Spleen (tissue), 11 donors: ENCODE results near the gene RASSF7. TPM values are rescaled to one million over a fixed set of nuclear protein-coding genes. Genes with fewer than 3 reads are reported as not detected.

ENCODE experiments used
- DNase-seq: peaks from one replicate; pipeline ENCODE4 v3.0.0-alpha.2; 2020
- H3K27ac ChIP-seq, 8 donors: fragments of 200-600 bp; sonication (generic) in 7 of 8; 1 replicate in 4 of 8; 2 replicates in 4 of 8; pipeline versions ENCODE4 v1.5.0 to v1.8.0; 2016 to 2021; ENCODE audit warnings: inconsistent platforms in 4 of 8, mild to moderate bottlenecking in 4 of 8, moderate library complexity in 1 of 8
- H3K27me3 ChIP-seq, 7 donors: fragments of 200-600 bp; sonication (generic) in 6 of 7; replicated peaks in 1 of 7; 1 replicate in 4 of 7; 2 replicates in 3 of 7; pipeline versions ENCODE4 v1.5.0 to v1.8.0; 2016 to 2021; ENCODE audit warnings: inconsistent platforms in 3 of 7, mild to moderate bottlenecking in 1 of 7
- H3K36me3 ChIP-seq, 6 donors: fragments of 200-600 bp; sonication (generic) in 5 of 6; 1 replicate in 4 of 6; 2 replicates in 2 of 6; pipeline versions ENCODE4 v1.5.0 to v1.8.0; 2016 to 2021; ENCODE audit warnings: inconsistent platforms in 2 of 6
- H3K4me1 ChIP-seq, 6 donors: fragments of 200-600 bp; sonication (generic) in 5 of 6; 1 replicate in 3 of 6; 2 replicates in 3 of 6; pipeline versions ENCODE4 v1.5.0 to v1.8.0; 2016 to 2021; ENCODE audit warnings: inconsistent platforms in 3 of 6
- H3K4me3 ChIP-seq, 8 donors: fragments of 200-600 bp; sonication (generic) in 7 of 8; 1 replicate in 4 of 8; 2 replicates in 4 of 8; pipeline versions ENCODE4 v1.5.0 to v1.8.0; 2016 to 2021; ENCODE audit warnings: inconsistent platforms in 4 of 8, mild to moderate bottlenecking in 4 of 8, moderate library complexity in 2 of 8
- H3K9me3 ChIP-seq, 8 donors: fragments of 200-600 bp; sonication (generic) in 7 of 8; 1 replicate in 4 of 8; 2 replicates in 4 of 8; pipeline versions ENCODE4 v1.5.0 to v1.8.0; 2016 to 2021; ENCODE audit warnings: inconsistent platforms in 4 of 8
- POLR2A ChIP-seq, 3 donors: fragments of 450-650 bp; IDR thresholded peaks; one replicate each; pipeline ENCODE4 v1.5.1; 2017; ENCODE audit warnings: antibody characterized with exemption in 3 of 3, mild to moderate bottlenecking in 1 of 3
- POLR2AphosphoS5 ChIP-seq, 3 donors: sonication (generic); formaldehyde crosslinking; IDR thresholded peaks; one replicate each; pipeline ENCODE4 v1.5.1; 2017; ENCODE audit warnings: antibody characterized with exemption in 3 of 3
- WGBS, 5 donors: extraction: QIAGEN DNeasy Blood & Tissue Kit in 3 of 5; methylation state at CpG; one replicate each; pipeline versions ENCODE4 v1.1.5 to v1.1.7; 2013 to 2018; 5-methylcytosine and 5-hydroxymethylcytosine counted together
- intact Hi-C: fragments of 100-400 bp; cut with DNase I; formaldehyde crosslinking; loops from one replicate; pipeline ENCODE4 v1.15.0; 2023; ENCODE audit warnings: low total_unique reads
- polyA plus RNA-seq, 3 donors: library from polyadenylated mRNA; stranded (reverse); fragments of 200-250 nt; gene quantifications; one replicate each; pipeline ENCODE4 v1.2.1, GENCODE V29; 2013
- total RNA-seq, 7 donors: library from RNA; depleted of rRNA in 3 of 7; stranded (reverse); fragments of >200 nt in 3 of 7; fragmentation: NEBNext Ultra II Directional in 4 of 7; extraction: Animal tissue kit (Norgen Biotek cat#: 25700) in 4 of 7; gene quantifications; one replicate each; pipeline versions ENCODE4 v1.1.0 to v1.2.1, GENCODE V29; 2016 to 2021
- TF ChIP-seq, protein P1 (sequence below), 11 experiments: fragments of 200-600 bp in 7 of 11; fragments of 450-650 bp in 4 of 11; sonication (generic) in 4 of 11; IDR thresholded peaks in 8 of 11; conservative IDR thresholded peaks in 3 of 11; 1 replicate in 7 of 11; 2 replicates in 4 of 11; pipeline versions ENCODE4 v1.4.0 to v1.8.0; 2016 to 2021; ENCODE audit warnings: antibody characterized with exemption in 11 of 11, inconsistent platforms in 4 of 11, mild to moderate bottlenecking in 1 of 11
- donor health status: healthy with polysubstance abuse.
- donor health status: DM: no; HTN: no; CAD: no; lungs with moderate emphysema.
- donor health status: DM: no; HTN: no; CAD: no.
- donor health status: Bipolar disorder and iron deficiency.
- donor health status: healthy.
- donor health status: DM: no; HTN: no; CAD: no.
- donor health status: DM: yes; HTN: yes; CAD: no.

Gene RASSF7
- total and polyA plus RNA-seq, 10 donors: 8.3 to 39.6 (median 26.6) TPM

GRCh38 chr11:555780-556661, 4.7 kb upstream of the RASSF7 start:
- peaks cover 2 to 73% (median 37%) of the 10 kb centered on the region in 7 donors for H3K27me3 ChIP-seq
- intact Hi-C loops: loop anchor here (10.0 kb wide), 1 partner anchor 169 kb away; no protein-coding TSS in a partner anchor
- peaks cover 0 to 4% (median 0%) of the 10 kb centered on the region in 6 donors for H3K36me3 ChIP-seq
- DNase-seq: no peak
- H3K4me3 ChIP-seq: peak overlapping the region; percentile 20 to 73 (median 42)
- no peaks in the 10 kb centered on the region for H3K9me3 ChIP-seq
- peaks cover 10 to 55% (median 37%) of the 10 kb centered on the region in 6 donors for H3K4me1 ChIP-seq
- TF ChIP-seq POLR2AphosphoS5 (IDR thresholded peaks at IDR 0.05) (peak in 1 of 3 donors; percentile 29), POLR2A (IDR thresholded peaks at IDR 0.05) (no peak)
- TF ChIP-seq, protein P1, sequence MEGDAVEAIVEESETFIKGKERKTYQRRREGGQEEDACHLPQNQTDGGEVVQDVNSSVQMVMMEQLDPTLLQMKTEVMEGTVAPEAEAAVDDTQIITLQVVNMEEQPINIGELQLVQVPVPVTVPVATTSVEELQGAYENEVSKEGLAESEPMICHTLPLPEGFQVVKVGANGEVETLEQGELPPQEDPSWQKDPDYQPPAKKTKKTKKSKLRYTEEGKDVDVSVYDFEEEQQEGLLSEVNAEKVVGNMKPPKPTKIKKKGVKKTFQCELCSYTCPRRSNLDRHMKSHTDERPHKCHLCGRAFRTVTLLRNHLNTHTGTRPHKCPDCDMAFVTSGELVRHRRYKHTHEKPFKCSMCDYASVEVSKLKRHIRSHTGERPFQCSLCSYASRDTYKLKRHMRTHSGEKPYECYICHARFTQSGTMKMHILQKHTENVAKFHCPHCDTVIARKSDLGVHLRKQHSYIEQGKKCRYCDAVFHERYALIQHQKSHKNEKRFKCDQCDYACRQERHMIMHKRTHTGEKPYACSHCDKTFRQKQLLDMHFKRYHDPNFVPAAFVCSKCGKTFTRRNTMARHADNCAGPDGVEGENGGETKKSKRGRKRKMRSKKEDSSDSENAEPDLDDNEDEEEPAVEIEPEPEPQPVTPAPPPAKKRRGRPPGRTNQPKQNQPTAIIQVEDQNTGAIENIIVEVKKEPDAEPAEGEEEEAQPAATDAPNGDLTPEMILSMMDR (IDR thresholded peaks at IDR 0.05 in 8 of 11, conservative IDR thresholded peaks at IDR 0.05 in 3 of 11): no peak
- H3K27ac ChIP-seq: peak overlapping the region in 3 of 8 donors; percentile 1 to 48 (median 31)
- 1 to 6% (median 3%) methylated on average over 24 to 104 of the region's 104 CpGs for WGBS, 5 donors

GRCh38 chr11:556662-557256, 4.0 kb upstream of the RASSF7 start:
- peaks cover 2 to 73% (median 37%) of the 10 kb centered on the region in 7 donors for H3K27me3 ChIP-seq
- H3K36me3 ChIP-seq: no peaks in the 10 kb centered on the region
- intact Hi-C loops: loop anchor here (10.0 kb wide), 1 partner anchor 168 kb away; no protein-coding TSS in a partner anchor
- TF ChIP-seq POLR2A (IDR thresholded peaks at IDR 0.05) (no peak), POLR2AphosphoS5 (IDR thresholded peaks at IDR 0.05) (peak in 1 of 3 donors; percentile 15)
- DNase-seq: no peak
- H3K4me3 ChIP-seq: peak overlapping the region in 1 of 8 donors; percentile 73
- H3K9me3 ChIP-seq: no peaks in the 10 kb centered on the region
- 66 to 91% (median 73%) methylated on average over 15 to 22 of the region's 22 CpGs for WGBS, 5 donors
- peaks cover 14 to 60% (median 45%) of the 10 kb centered on the region in 6 donors for H3K4me1 ChIP-seq
- H3K27ac ChIP-seq: peak overlapping the region in 1 of 8 donors; percentile 31

- peaks cover 2 to 71% (median 37%) of the 10 kb centered on the region in 7 donors for H3K27me3 ChIP-seq
- TF ChIP-seq, protein P1 (IDR thresholded peaks at IDR 0.05 in 8 of 11, conservative IDR thresholded peaks at IDR 0.05 in 3 of 11): no peak
- TF ChIP-seq POLR2A (IDR thresholded peaks at IDR 0.05) (no peak), POLR2AphosphoS5 (IDR thresholded peaks at IDR 0.05) (no peak)
- peaks cover 0 to 5% (median 0%) of the 10 kb centered on the region in 6 donors for H3K36me3 ChIP-seq
- WGBS, 5 donors: 82 to 93% (median 87%) methylated on average over 18 to 24 of the region's 24 CpGs
- H3K27ac ChIP-seq: no peak overlapping the region
- peaks cover 18 to 67% (median 53%) of the 10 kb centered on the region in 6 donors for H3K4me1 ChIP-seq
- DNase-seq: no peak
- H3K4me3 ChIP-seq: no peak overlapping the region
- H3K9me3 ChIP-seq: no peaks in the 10 kb centered on the region
- intact Hi-C loops: loop anchor here (10.0 kb wide), 1 partner anchor 167 kb away; no protein-coding TSS in a partner anchor
These were observed 3.2 kb upstream of the RASSF7 start for GRCh38 chr11:557328-558132.

DNA sequence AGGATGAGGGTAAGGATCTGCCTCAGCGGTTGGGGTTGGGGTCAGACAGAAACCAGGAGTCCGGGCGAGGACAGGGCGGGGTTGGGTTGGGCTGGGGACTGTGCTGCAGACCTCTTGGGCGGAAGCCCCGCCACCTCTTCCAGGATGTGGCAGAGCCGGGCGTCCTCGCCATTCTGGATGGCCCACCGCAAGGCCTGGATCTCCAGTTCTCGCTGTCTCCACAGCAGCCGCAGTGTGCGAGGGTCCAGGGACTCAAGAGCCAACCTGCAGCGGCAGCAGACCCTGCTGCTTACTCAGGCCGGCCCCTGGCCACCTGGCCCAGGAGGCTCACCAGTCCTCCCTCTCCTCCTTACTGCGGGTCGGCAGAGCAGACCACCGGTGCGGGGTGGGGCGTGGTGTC, 2.3 kb upstream of the RASSF7 start:
- DNase-seq: peak; percentile 77
- 81 to 92% (median 89%) methylated on average over 8 to 20 of the region's 20 CpGs for whole genome bisulfite sequencing, 5 donors
- no peak for TF ChIP-seq POLR2AphosphoS5 (IDR thresholded peaks at IDR 0.05)
- TF ChIP-seq, protein P1 (IDR thresholded peaks at IDR 0.05 in 8 of 11, conservative IDR thresholded peaks at IDR 0.05 in 3 of 11): no peak
- no peak for TF ChIP-seq POLR2A (IDR thresholded peaks at IDR 0.05)
- peaks cover 0 to 15% (median 3%) of the 10 kb centered on the region in 6 donors for H3K36me3 ChIP-seq
- peaks cover 18 to 76% (median 54%) of the 10 kb centered on the region in 6 donors for H3K4me1 ChIP-seq
- H3K4me3 ChIP-seq: no peak overlapping the region
- peaks cover 2 to 61% (median 36%) of the 10 kb centered on the region in 7 donors for H3K27me3 ChIP-seq
- no peaks in the 10 kb centered on the region for H3K9me3 ChIP-seq
- no peak overlapping the region for H3K27ac ChIP-seq
- intact Hi-C loops: loop anchor here (10.0 kb wide), 1 partner anchor 166 kb away; no protein-coding TSS in a partner anchor
